ENCODE results near the gene GAPDH.
"Not testable (repeated sequence)": the region's sequence is repeated elsewhere in the genome, so short reads cannot be mapped to it uniquely, and the experiment has no call there.

Gene GAPDH

GRCh38 chr12:6569312-6569711 lies 35.0 kb downstream of the GAPDH start:
- no peak for DNase-seq

GRCh38 chr12:6569786-6570185 lies 35.5 kb downstream of the GAPDH start:
- DNase-seq, result no peak

- DNase-seq, result no peak
Measured at GRCh38 chr12:6570264-6570887, 36.1 kb downstream of the GAPDH start.

- no peak for DNase-seq
Measured at GRCh38 chr12:6573001-6573400, 38.7 kb downstream of the GAPDH start.

- no peak for DNase-seq
Measured at GRCh38 chr12:6574576-6575295, 40.4 kb downstream of the GAPDH start.

- no peak for DNase-seq
Measured at GRCh38 chr12:6575648-6576047, 41.3 kb downstream of the GAPDH start.

GRCh38 chr12:6582196-6582595 lies 47.9 kb downstream of the GAPDH start:
- no peak for DNase-seq

- no peak for DNase-seq
Measured at GRCh38 chr12:6582959-6583358, 48.6 kb downstream of the GAPDH start.

- DNase-seq, result no peak
Measured at GRCh38 chr12:6584293-6584692, 50.0 kb downstream of the GAPDH start.

GRCh38 chr12:6586569-6586968 lies 52.3 kb downstream of the GAPDH start:
- not testable (repeated sequence) for DNase-seq

All from activated effector memory CD4-positive, alpha-beta T cell treated with Interleukin-2 at 50 U/mL for 16 hours (primary cell).